ENCODE measurements around the gene PDE5A.
"Not testable (repeated sequence)": the region's sequence is repeated elsewhere in the genome, so short reads cannot be mapped to it uniquely, and the experiment has no call there.

Gene PDE5A

GRCh38 chr4:119470737-119471063 is 157.9 kb downstream of the PDE5A start:
- not testable (repeated sequence) for DNase-seq (ENCODE audit: low read depth in 2 of 2)

GRCh38 chr4:119470021-119470736 is 158.4 kb downstream of the PDE5A start:
- DNase-seq (ENCODE audit: low read depth in 2 of 2): not testable (repeated sequence)

GRCh38 chr4:119469039-119469438 is 159.6 kb downstream of the PDE5A start:
- not testable (repeated sequence) for DNase-seq (ENCODE audit: low read depth in 2 of 2)

GRCh38 chr4:119462733-119463132 is 165.9 kb downstream of the PDE5A start:
- peak in 1 of 2 donors; percentile 13 for DNase-seq (ENCODE audit: low read depth in 2 of 2)

GRCh38 chr4:119455734-119456133 is 172.9 kb downstream of the PDE5A start:
- not testable (repeated sequence) for DNase-seq (ENCODE audit: low read depth in 2 of 2)

GRCh38 chr4:119454491-119455270 is 173.9 kb downstream of the PDE5A start:
- peak; percentile 87 to 97 for DNase-seq (ENCODE audit: low read depth in 2 of 2)

GRCh38 chr4:119454151-119454490 is 174.5 kb downstream of the PDE5A start:
- DNase-seq (ENCODE audit: low read depth in 2 of 2): not testable (repeated sequence)

GRCh38 chr4:119453286-119453685 is 175.3 kb downstream of the PDE5A start:
- not testable (repeated sequence) for DNase-seq (ENCODE audit: low read depth in 2 of 2)

GRCh38 chr4:119449851-119450250 is 178.8 kb downstream of the PDE5A start:
- not testable (repeated sequence) for DNase-seq (ENCODE audit: low read depth in 2 of 2)
